NCI-H1694 (cell line): ENCODE measurements around the gene IL12RB2.
"Not testable (repeated sequence)": the region's sequence is repeated elsewhere in the genome, so short reads cannot be mapped to it uniquely, and the experiment has no call there.

Experiments used
- DNase-seq: peaks from one replicate; lab custom pipeline; 2025; lab: John Stamatoyannopoulos, UW

The IL12RB2 gene

DNA sequence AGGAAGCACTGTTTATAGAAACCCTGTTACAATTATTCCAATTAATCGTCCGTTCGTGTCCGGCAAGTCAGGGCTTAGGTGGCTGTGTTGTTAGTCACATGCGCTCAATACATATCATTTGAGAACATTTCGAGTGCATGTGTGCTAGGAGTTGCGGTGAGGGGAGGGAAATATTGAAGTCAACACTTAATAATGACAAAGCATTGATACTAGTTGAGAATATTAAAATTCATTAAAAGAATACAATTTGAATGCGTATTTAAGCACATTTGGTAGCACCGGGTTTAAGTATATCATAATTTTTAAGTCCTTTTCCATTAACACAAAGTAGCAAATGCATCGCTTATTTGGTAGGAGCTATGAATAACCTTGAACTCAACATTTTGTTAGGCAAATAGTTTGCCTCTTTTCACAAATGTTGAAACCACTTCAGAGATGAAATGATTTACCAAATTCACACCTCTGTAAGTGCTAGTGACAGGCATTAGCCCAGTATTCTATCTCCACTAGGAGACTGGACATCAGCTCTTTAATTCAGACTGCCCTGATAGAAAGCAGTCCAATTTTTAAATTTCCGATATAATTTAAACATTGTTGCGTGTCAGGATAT, 123.6 kb downstream of the IL12RB2 start:
- DNase-seq: no peak

- no peak for DNase-seq
Measured at GRCh38 chr1:67431869-67432578, 124.4 kb downstream of the IL12RB2 start.

DNA sequence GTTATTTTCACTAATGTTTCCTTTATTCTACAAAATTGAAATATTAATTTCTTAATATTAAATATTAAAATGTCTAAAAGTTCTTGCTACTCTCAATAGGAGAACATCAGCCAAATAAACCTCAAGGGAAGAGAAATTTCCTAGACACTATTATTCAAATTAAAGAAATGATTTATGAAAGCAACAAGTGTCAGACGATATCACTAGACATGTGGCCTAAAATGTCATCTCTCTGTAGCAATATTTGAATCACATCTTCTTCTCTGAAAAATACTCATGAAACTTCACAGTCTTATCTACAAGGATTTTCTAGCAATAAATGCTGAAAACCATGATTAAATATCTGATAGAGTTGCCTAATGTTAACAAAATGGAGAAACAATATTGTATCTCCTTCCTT, 125.1 kb downstream of the IL12RB2 start:
- DNase-seq: no peak

DNA sequence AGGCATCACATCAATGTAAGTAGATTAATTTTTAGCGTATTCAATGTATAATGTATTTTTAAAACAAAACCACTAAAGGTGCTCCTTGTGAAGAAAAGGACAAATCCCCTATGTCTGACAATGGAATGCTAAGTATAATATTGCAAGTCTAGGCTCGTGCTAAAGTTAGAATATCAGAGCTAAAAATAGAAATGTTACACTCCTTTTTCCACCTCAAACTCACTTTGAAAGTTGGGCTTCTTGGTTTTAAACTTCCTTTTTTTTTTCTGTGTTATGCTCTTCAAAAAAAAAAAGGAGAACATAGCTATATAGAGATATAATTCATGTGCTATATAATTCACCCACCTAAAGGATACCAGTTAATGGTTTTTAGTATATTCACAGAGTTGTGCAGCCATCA, 126.2 kb downstream of the IL12RB2 start:
- no peak for DNase-seq

GRCh38 chr1:67434491-67434890, 126.8 kb downstream of the IL12RB2 start:
- no peak for DNase-seq

DNA sequence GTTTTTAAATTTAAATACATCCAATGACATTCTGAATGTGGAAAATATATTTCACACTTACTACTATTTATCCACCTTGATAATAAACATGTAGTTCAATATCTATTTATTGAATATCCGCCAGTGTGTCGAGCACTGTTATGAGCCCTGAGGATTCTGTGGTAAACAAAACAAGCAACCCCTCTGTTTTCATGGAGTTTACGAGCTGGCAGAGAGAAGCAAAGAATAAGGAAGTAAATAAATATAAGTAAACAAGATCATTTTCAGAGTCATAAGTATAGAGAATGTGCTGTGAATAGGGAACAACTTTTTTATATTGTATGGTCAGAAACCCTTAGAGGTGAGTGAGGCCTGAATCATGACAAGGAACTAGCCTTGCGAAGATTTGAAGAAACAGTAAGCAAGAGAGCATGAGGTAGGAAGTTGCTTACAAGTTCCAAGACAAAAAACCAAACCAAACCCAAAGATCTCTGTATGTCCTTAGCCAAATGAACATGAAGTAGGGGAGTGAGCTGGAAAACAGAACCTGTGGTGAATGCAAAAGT, 128.9 kb downstream of the IL12RB2 start:
- DNase-seq: no peak

GRCh38 chr1:67437961-67438360, 130.3 kb downstream of the IL12RB2 start:
- no peak for DNase-seq

DNA sequence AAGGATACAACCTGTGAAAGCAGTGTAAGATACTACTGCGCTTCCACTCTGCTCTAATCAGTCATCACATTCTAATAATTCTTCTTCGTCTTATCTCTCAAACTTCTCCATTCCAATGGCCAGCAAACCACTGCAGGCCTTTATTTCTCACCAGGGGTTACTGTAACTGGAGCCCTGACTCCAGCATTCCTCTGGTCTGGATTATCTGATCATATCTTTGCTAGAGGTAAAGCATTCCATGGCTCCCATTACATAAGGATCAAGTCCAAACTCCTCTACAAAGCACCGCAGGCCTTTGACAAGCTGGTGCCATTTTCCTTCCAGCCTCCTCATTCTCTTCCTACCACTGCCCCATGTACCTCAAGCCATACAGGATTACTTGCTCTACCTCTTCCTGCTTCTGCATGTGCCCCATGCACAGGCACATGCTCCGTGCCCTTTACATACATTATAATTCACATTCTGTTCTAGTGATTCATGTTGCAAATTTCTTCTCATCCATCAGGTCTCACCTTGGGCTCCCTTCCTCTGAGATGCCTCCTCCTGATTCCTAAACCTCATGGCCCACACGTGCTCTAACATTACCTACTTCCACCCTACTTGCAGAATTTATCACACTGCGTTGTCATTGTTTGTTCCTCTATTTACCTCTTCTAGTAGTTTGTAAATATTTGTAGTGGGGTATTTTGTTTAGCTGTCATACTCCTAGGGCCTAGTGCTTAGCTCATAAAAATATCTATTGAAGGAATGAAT, 131.8 kb downstream of the IL12RB2 start:
- no peak for DNase-seq

DNA sequence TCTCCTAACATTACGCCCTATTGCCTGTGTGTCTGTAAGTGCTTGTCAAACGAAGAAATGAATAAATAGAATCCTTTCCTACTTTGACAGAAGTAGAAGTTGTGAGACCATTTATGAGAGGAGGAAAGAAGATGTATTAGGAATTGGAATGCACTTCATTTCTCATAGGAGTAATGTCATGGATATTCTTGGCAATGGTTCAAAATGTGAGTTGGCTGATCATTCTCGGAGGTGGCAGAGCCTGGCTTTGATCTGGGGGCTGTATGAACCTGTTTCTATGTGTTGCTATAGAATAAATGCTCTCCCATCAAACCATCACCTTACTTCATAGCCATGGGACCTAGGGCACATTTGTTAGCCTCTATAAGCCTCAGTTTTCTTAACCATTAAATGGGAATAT, 132.7 kb downstream of the IL12RB2 start:
- no peak for DNase-seq

GRCh38 chr1:67441183-67441582, 133.5 kb downstream of the IL12RB2 start:
- DNase-seq: no peak

DNA sequence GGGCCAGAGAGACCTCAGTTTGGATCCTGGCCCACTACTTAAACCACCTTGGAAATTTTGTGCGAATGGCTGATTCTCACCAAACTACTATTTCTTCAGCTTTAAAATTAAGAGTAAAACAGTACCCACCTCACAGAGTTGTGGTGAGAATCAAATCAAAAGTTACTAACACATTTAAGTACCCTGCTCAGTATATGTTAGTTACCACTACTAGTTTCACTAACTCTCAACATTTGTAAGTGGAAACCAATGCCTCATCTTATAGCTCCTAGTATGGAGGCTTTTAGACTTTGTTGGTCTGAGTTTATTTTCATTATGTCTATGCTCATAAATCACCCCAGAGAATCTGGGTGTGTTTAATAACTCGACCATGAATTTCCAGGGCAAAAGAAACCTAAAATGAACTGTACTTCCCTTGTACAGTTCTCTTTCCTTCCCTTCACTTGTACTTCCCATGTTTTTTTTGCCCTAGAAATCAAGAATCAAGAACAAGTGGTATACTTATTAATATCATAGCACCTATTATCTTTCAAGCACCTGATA, 134.1 kb downstream of the IL12RB2 start:
- DNase-seq: no peak

DNA sequence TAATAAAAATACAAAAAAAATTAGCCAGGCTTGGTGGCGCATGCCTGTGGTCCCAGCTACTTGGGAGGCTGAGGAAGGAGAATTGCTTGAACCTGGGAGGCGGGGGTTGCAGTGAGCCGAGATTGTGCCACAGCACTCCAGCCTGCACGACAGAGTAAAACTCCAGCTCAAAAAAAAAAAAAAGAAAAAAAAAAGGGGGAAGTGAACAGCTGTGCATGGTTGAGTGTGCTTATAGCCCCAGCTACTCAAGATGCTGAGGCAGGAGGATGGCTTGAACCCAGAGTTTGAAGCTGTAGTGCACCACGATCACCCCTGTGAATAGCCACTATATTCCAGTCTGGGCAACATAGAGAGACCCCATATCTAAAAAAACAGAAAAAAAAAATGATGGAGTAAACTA, 138.3 kb downstream of the IL12RB2 start:
- DNase-seq: not testable (repeated sequence)
